NCI-H2196 (cell line): Measurements from ENCODE around the gene KIAA0825.
A peak's percentile ranks its signal among the peaks of the same experiment; 100 is the strongest.
"Not testable (repeated sequence)": the region's sequence is repeated elsewhere in the genome, so short reads cannot be mapped to it uniquely, and the experiment has no call there.

Source experiments
- DNase-seq: peaks from one replicate; lab custom pipeline; 2025; ENCODE audit not compliant: unreplicated experiment; lab: John Stamatoyannopoulos, UW

KIAA0825 gene

DNA sequence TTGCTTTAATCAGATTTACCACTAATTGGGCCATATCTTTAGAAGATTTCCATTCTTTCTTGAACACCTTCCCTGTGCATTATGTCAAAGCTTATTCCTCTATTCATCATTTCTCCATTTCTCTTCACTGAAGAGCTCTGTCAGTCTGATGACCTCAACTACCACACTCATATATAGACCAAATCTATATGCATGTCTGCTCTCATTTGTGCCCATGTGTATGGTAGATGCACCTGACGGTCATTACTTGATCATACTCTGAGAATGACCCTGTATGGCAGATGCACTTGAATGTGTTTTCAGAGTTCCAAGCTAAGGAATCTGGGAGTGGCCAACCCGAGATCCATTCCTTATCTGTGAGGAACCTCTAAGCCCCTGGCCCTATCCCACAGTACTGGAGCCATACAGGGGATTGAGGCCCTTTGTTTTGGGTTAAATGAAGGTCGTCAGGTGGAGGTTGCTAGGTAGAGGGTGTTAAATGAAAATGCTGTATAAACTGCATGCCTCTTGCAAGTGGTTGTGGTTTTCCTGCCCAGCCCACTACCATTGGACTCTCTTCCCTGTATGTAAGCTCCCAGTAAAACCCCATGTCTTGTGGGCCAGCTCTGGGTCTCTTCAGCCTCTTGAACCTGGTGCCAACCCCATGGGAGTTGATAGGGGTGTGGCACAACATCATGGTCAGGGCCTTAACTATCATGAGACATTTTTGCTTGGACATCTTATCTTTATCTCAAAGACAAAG lies 229.5 kb downstream of the KIAA0825 start:
- DNase-seq: no peak

DNA sequence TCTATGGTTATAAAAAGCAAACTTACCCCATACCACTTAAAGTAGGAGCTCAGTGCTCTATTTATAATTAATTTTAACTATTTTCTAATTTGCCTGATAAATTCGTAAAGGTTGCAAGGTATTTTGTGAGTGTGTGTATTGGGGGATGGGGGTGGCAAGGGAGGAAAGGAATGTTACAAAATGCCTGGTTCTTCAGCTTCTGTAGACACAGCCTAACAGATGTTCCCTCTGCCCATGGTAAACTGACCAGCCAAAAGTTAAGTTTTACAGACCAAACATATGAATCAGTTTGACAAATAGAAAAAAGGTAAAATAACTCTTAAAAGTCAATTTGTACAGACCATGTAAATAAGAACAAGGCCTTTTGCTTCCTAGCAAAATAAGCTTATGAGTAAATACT lies 232.6 kb downstream of the KIAA0825 start:
- no peak for DNase-seq

DNA sequence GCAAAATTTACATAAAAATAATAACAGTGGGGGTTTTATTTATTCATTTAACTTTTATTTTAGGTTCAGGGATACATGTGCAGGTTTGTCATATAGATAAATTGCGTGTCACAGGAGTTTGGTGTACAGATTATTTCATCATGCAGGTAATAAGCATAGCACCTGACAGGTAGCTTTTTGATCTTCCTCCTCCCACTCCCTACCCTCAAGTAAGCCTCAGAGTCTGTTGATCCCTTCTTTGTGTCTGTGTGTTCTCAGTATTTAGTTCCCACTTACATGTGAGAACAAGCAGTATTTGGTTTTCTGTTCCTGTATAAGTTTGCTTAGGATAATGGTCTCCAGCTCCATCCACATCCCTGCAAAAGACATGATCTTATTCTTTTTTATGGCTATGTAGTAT lies 240.3 kb downstream of the KIAA0825 start:
- no peak for DNase-seq

DNA sequence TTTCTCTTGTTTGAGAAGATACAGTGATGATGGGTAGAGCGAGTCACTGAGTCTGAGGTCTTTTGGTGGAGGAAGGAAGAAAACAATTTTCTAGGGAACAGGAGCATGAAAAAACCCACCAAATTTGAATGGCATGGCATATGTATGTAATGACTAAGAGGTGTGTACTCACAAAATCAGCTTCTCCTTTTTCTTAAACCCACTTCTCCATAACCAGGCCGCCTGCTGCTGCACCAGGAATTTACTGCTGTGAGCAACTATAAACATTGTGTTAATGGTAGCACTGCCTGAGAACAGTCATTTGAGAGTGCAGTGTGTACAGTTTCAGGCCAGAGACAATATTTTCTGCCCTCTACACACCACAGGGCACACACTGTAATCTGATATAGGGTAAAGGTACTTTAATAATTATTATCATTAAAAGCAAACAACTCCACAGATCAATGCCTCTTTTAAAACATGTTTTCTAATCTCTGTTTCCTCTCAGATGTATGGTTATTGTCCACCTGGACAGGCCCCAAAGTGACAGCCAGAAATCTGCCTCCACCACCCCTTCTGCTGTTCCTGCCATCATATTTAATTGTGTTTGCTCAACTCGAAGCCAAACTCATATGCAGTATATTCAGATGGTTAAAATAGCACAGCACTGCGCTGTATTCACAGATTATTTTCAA lies 241.6 kb downstream of the KIAA0825 start:
- peak; percentile 14 for DNase-seq

DNA sequence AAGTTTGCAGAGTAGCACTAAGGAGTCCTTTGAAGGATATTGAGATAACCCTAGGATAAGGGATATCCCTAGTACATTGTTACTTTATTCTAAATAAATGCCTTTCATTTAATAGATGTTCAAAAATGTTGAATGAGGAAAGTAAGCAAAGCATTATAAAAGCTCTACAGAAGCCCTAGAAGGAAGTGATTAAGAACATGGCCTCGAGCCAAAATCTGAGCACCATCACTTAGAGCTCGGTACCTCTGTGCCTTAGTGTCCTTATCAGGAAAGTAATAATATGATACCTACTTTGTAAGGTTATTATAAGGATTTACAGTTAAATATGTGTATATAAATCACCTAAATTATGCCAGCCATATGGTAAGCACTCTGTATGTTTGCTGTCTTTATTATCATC lies 242.6 kb downstream of the KIAA0825 start:
- no peak for DNase-seq

DNA sequence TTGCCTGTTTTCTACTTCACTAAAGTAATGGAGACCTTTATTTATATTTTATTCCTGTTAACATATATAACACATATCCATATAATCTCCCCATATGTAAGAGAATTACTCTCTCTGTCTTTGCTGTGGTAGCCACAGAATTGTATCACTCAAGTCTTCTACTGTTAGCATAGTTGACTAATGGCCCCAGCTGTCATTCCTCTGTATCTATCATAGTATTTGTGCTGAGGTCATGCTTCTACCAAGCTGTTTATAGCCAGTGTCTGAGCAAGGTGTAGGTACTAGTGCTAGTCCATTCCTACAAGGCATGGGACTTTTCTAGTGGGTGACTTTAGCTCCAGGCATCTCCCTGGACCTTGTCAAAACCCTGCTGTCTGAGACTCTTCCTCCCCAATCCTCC lies 244.1 kb downstream of the KIAA0825 start:
- no peak for DNase-seq

DNA sequence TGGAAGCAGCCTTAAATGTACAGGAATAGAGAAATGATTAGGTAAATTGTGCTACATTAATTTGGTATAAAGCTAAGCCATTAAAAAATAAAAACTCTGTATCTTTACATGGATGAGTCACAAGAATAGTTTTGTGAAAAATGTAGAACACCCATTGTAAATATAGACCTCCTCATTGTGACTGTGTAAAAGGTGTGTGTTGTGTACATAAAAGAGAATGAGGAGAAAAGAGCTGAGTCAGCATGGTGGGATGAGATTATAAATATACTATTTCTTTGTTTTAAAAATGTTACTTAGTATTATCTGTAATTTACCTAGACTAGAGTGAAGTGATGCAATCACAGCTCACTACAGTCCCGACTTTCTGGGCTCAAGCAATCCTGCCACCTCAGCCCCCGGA lies 250.5 kb downstream of the KIAA0825 start:
- DNase-seq: no peak

DNA sequence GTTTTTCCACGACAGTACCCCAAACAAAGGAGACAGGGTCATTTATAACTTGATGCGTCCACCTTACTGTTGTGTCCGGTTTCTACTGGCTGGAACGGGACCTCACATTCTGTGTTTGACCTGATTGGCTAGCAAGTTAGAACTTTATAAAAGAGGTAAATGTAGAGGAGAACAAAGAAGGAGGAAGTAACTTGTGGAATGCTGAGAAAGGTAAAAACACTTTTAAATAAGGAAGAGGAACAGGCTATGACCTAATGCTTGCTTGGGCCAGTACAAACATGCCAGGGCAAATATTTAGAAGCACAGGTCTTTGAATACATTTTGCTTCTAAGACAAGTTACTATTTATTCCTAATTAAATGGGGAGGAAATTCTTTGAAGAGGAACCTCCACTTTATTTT lies 251.6 kb downstream of the KIAA0825 start:
- DNase-seq: no peak

DNA sequence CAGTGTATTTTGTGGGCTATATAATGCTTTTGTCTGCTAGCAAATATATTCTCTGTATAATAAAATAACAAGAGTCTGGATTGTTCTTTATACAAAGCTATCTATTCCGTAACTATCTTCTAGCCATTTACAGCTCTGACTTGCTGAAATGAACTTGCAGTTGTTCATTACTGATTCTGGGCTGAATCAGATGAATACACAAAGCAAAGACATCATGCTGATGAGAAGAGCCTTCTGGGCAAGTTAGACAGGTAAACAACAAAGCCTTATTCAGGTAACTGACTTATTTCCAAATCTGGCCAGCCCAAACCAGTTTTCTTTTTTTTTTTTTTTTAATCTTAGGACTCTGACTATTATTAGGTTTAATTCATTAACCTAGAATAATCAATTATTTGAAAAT lies 255.5 kb downstream of the KIAA0825 start:
- no peak for DNase-seq

DNA sequence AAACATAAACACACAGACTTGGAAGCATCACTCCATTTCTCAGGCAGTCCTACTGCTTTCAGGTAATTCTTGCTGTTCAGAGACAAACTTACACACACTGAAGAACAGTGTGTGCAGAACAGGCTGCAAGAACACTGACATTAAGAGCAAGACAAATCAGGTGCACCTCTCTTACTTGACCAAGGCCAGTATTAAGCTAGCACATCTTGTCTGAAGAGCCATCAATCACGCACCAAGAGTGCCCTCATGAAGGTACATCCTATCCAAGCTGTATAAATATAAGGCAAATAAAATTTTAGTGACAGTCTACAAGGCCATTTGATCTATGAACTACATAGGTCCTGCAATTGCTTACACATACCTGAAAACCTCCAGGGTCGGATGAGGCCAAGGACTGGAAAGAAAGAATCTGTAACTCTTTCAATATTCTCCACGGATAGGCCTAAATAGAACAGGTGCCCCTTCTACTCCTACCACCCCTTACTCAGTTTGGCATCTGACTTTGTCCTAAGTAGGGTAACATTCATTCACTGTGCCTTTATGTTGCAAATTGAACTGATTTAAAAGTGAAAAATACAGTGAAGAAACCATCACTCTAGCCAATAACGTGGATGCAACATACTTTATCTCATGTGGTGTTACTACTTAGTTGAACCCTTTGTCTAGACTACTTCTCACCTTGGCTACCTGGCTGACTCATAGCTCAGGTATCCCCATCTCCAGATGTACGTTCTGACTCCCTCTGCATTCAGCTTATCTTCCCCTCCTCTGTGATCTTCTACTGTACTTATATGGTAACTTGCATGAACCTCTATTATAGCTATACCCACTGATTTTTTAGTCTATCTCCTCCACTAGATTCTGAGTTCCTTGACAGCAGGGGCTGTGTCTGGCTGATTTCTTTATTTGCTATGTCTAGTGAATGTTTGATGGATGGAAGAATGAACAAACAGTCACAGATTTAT lies 256.3 kb downstream of the KIAA0825 start:
- no peak for DNase-seq

DNA sequence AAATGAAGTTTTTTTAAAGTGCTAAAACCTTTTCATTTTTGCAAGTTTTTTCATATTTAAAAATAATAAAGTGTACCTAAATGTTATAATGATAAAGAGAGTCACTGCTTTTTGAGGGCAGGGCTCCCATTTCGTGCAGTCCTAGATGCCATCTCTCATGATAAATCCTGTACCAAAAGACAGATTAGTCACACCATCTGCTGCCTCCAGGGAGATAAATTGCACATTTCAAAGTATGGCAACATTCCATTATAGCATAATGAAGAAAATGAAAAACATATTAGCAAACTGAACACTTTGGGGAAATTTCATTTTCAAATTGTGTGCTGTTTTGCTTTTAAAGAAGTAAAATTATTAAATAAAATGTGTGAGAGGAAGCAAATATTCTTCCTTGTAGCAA lies 257.2 kb downstream of the KIAA0825 start:
- DNase-seq: no peak

DNA sequence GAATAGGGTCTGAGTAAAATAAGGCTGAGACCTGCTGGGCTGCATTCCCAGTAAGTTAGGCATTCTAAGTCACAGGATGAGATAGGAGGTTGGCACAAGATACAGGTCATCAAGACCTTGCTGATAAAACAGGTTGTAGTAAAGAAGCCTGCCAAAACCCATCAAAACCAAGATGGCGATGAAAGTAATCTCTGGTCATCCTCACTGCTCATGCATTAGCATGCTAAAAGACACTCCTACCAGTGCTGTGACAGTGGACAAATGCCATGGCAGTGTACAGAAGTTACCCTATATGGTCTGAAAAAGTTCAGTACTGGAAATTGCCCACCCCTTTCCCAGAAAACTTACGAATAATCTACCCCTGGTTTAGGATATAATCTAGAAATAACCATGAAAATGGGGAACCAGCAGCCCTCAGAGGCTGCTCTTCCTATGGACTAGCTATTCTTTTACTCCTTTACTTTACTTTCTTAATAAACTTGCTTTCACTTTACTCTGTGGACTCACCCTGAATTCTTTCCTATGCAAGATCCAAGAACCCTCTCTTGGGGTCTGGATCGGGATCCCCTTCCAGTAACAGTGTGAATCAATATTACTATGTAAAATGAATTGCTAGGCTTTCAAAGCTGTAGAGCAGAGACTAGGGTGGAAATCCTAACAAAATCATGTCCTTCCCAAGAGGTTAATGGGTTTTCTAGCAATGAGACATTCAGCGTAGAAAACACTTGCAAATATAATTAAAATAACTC lies 257.8 kb downstream of the KIAA0825 start:
- DNase-seq: no peak

DNA sequence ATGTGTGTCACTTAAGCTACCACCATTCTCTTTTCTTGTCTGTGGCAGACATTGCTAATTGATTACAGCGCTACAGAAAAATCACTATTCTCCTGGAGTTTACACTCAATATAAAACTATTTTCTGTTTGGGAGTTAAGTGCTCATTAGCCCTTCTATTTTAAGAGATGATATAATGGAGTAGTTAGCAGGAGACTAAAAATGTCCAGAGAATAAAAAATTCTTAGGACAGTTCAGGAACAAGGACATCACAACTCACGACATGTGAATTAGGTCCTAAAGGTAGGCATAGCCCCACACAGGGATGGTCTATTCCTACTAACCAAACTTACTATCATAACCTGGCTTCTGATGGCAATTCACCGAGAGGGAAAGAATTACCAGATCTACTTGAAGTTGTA lies 258.5 kb downstream of the KIAA0825 start:
- no peak for DNase-seq

DNA sequence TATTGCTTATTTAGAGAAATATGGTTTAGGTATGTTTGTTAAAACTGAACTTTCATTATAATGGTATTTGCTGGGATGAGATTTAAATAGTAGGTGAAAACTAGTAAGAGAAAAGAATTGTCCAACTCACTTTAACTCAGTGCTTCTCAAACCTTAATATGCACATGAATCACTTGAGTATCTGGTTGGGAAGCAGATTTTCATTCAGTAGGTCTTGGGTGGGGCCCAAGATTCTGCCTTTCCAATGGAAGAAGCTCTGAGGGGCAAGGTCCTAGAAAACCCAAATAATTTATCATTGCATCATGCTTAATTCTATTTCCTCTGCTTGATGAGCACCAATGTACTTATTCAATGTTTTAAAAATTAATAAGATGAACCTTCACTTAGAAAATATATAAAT lies 262.6 kb downstream of the KIAA0825 start:
- no peak for DNase-seq

DNA sequence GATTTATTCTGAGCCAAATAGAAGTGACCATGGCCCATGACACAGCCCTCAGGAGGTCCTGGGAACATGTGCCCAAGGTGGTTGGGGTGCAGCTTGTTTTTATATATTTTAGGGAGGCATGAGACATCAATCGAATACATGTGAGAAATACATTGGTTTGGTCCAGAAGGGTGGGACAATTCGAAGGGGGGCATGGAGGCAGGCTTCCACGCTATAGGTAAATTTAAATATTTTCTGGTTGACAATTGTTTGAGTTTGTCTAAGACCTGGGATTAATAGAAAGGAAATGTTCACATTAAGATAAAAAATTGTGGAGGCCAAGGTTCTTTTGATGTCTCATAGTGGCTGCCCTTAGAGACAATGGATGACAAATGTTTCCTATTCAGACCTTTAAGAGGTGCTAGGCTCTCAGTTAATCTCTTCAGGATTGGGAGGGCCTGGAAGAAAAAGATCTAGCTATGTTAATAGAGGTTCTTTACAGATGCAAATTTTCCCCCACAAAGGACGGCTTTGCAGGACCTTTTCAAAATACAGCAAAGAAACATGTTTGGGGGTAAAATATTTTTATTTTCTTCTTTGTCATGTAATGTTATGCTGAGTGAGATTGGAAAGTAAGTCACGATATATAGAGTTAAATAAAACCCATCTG lies 263.4 kb downstream of the KIAA0825 start:
- DNase-seq: not testable (repeated sequence)

DNA sequence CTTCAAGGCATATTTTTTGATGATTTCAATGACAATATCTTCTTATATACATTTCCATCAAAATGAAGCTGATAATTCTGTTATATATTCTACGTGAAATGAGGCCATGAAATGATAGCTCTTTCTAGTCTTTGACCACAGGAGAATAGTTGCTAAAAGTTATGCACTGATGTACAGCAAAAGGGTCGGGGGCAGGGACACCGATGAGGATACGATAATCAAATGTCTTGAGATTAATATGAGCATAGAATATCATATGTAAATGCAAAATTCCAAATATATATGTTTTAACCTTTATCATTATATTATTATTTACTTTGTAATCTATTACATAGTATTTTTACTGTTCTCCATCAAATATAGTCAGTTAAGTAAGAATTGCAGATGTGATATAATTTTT lies 264.8 kb downstream of the KIAA0825 start:
- DNase-seq: no peak

DNA sequence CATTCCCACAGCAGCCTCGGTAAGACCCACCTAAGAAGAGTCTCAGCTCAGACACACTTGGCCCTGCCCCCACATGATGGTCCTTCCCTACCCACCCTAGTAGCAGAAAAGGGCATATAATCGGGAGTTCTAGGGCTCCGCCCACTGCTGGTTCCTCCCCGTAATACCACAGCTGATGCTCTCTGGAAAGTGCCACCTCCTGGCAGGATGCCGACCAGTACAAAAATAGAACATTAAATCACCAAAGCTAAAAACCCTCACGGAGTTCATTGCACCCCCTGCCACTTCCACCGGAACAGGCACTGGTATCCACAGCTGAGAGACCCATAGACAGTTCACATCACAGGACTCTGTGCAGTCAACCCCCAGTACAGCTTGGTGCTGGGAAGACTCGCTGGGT lies 271.3 kb downstream of the KIAA0825 start:
- no peak for DNase-seq

DNA sequence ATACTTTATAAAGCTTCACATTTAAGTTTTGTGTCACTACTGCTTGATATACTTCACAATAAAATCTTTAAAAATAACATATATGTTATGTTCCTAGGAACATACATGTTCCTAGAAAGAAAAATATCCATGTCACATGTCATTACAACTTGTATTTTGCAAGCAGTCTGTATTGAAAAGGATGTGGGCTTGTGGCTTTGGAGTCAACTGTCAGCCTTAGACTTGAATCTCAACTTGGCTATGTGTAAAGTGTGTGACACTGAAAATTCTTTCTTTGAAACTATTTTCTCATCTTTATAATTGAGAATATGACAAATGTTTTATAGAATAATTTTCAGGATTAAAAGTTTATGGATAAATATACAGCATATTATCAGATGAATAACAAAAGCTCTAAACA lies 273.1 kb downstream of the KIAA0825 start:
- DNase-seq: no peak

DNA sequence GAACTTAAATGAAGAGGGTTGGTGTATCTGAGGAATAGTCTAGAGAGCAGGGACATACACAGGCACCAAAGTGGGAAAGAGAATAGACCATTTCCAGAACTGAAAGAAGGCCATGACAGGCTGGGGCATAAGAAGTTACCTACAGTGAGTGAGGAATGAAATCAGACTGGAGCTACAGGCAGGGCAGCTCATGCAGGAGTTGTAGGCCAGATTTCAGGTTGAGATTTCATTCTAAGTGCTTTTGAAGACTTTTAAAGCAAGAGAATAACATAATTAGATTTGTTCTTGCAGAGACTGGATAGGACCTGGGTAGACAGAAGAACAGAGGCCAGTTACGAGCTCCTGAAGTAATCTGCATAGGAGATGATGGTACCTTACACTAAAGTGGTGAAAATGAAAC lies 280.8 kb downstream of the KIAA0825 start:
- no peak for DNase-seq

DNA sequence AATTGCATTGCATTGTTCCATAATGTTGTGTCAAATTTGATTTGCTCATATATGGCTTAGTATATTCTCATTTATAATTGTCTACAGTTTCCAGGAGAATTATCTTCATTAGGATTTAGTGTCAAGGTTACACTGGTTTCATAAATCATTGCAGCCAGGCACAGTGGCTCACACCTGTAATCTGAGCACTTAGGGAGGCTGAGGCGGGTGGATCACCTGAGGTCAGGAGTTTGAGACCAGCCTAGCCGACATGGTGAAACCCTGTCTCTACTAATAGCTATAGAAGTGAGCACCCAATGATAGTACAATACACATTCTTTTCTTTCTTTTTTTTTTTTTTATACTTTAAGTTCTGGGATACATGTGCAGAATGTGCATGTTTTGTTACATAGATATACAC lies 282.5 kb downstream of the KIAA0825 start:
- DNase-seq: no peak

DNA sequence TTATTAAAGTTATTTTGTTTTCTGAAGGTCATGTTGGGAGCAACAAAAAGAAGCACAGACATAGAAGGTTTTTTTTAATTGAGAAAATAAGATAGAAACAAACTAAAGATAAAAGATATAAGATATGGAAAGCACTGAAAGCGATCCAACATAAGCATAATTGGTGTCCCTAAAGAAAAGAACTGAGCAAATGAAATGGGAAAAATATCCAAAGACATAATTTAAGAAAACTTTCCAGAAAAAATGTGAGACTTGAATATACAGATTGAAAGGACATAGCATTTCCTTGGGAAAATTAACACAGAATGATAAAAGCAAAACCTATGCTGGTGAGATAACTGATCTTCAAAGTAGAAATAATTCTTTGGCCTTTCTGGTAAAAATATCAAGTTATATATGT lies 289.3 kb downstream of the KIAA0825 start:
- DNase-seq: no peak
